IMR-90 (cell line): Measurements from ENCODE around the gene KCNJ1. TPM values are rescaled to one million over a fixed set of nuclear protein-coding genes. Genes with fewer than 3 reads are reported as not detected.

Experiments
- ATAC-seq: fragments of 200-7000 bp; cut with Tn5 transposase; 2 replicates; pipeline ENCODE4 v1.9.1; 2020; ENCODE audit warnings: low read depth, mild to moderate bottlenecking, moderate library complexity
- BruUV-seq: library from RNA; stranded (reverse); fragments of 400-500 nt; replicated peaks from 2 replicates; lab custom pipeline; 2021; lab: Mats Ljungman, UMichigan
- CTCF ChIA-PET: fragments of 300-600 bp; formaldehyde crosslinking; extraction: SDS; loops from one replicate; lab custom pipeline; 2021; ENCODE audit warnings: antibody characterized with exemption; lab: Yijun Ruan, JAX
- POLR2A ChIA-PET: fragments of 300-600 bp; sonication (Branson Sonifier 250); formaldehyde crosslinking; loops from one replicate; lab custom pipeline; 2022; ENCODE audit warnings: antibody characterized with exemption; ENCODE audit not compliant: unreplicated experiment; lab: Charles Lee
- DNase-seq: peaks from one replicate; pipeline ENCODE4 v3.0.0; 2013
- H2AFZ ChIP-seq: replicated peaks from 2 replicates; pipeline ENCODE3; 2013; ENCODE audit warnings: low read length, mild to moderate bottlenecking; ENCODE audit not compliant: poor library complexity
- H2AK5ac ChIP-seq: 2 replicates; pipeline ENCODE4 v1.6.1; 2013; ENCODE audit warnings: low read depth, low read length, inconsistent platforms
- H2AK9ac ChIP-seq: replicated peaks from 2 replicates; pipeline ENCODE3; 2013; ENCODE audit warnings: mild to moderate bottlenecking, low read depth, low read length, moderate library complexity; ENCODE audit not compliant: poor library complexity
- H2BK120ac ChIP-seq: 2 replicates; pipeline ENCODE4 v1.6.1; 2013; ENCODE audit warnings: low read depth, low read length, inconsistent platforms
- H2BK15ac ChIP-seq: 3 replicates; pipeline ENCODE4 v1.6.1; 2013; ENCODE audit warnings: low read depth, low read length, inconsistent platforms
- H2BK20ac ChIP-seq: 2 replicates; pipeline ENCODE4 v1.6.1; 2013; ENCODE audit warnings: low read depth, mild to moderate bottlenecking, inconsistent platforms, low read length, moderate library complexity
- H2BK5ac ChIP-seq: 2 replicates; pipeline ENCODE4 v1.6.1; 2013; ENCODE audit warnings: mild to moderate bottlenecking, low read depth, low read length, inconsistent platforms; ENCODE audit not compliant: poor library complexity, severe bottlenecking
- H3K14ac ChIP-seq: replicated peaks from 2 replicates; pipeline ENCODE4 v1.6.1; 2013; ENCODE audit warnings: low read depth, low read length, inconsistent platforms
- H3K18ac ChIP-seq: 2 replicates; pipeline ENCODE4 v1.6.1; 2013; ENCODE audit warnings: low read depth, low read length, control low read depth
- H3K23ac ChIP-seq: 2 replicates; pipeline ENCODE4 v1.6.1; 2013; ENCODE audit warnings: low read depth, low read length, inconsistent platforms
- H3K27ac ChIP-seq: 2 replicates; pipeline ENCODE4 v1.5.1; 2013; ENCODE audit warnings: mild to moderate bottlenecking, control low read depth, low read length; ENCODE audit not compliant: insufficient read depth
- H3K27me3 ChIP-seq: 2 replicates; pipeline ENCODE4 v1.6.1; 2013; ENCODE audit warnings: low read length; ENCODE audit not compliant: control insufficient read depth, insufficient read depth
- H3K36me3 ChIP-seq: 2 replicates; pipeline ENCODE4 v1.6.1; 2013; ENCODE audit warnings: low read length, mixed read lengths; ENCODE audit not compliant: control insufficient read depth, insufficient read depth
- H3K4ac ChIP-seq: 2 replicates; pipeline ENCODE4 v1.6.1; 2013; ENCODE audit warnings: low read depth, low read length, inconsistent platforms
- H3K4me1 ChIP-seq: 2 replicates; pipeline ENCODE4 v1.6.1; 2013; ENCODE audit warnings: low read length, mixed read lengths; ENCODE audit not compliant: control insufficient read depth, insufficient read depth
- H3K4me2 ChIP-seq: 2 replicates; pipeline ENCODE4 v1.6.1; 2013; ENCODE audit warnings: low read depth, mild to moderate bottlenecking, control low read depth, low read length, moderate library complexity
- H3K4me3 ChIP-seq: 2 replicates; pipeline ENCODE4 v1.5.1; 2013; ENCODE audit warnings: low read depth, mild to moderate bottlenecking, control low read depth, low read length, moderate library complexity; ENCODE audit not compliant: insufficient read depth
- H3K56ac ChIP-seq: 2 replicates; pipeline ENCODE4 v1.6.1; 2013; ENCODE audit warnings: low read length, inconsistent platforms; ENCODE audit not compliant: insufficient read depth; ENCODE audit errors: extremely low read depth
- H3K79me1 ChIP-seq, 2 experiments: 2 replicates each; pipeline ENCODE4 v1.6.1; 2013; ENCODE audit warnings: low read length in 2 of 2, inconsistent platforms in 1 of 2, low read depth in 1 of 2
- H3K9ac ChIP-seq: 2 replicates; pipeline ENCODE4 v1.6.1; 2013; ENCODE audit warnings: low read depth, low read length, control low read depth
- H3K9me1 ChIP-seq: 2 replicates; pipeline ENCODE4 v1.6.1; 2013; ENCODE audit warnings: low read length, inconsistent platforms; ENCODE audit not compliant: insufficient read depth
- H3K9me3 ChIP-seq: 2 replicates; pipeline ENCODE4 v1.6.1; 2013; ENCODE audit warnings: low read length; ENCODE audit not compliant: control insufficient read depth, insufficient read depth
- H4K20me1 ChIP-seq: 2 replicates; pipeline ENCODE4 v1.6.1; 2013; ENCODE audit warnings: low read length, inconsistent platforms; ENCODE audit not compliant: insufficient read depth
- H4K5ac ChIP-seq: 2 replicates; pipeline ENCODE4 v1.6.1; 2013; ENCODE audit warnings: mild to moderate bottlenecking, low read depth, low read length, control low read depth
- H4K8ac ChIP-seq, 2 experiments: 2 replicates each; pipeline ENCODE4 v1.6.1; 2013; ENCODE audit warnings: low read depth in 2 of 2, low read length in 2 of 2, control low read depth in 1 of 2, inconsistent platforms in 1 of 2
- H4K91ac ChIP-seq: 2 replicates; pipeline ENCODE4 v1.6.1; 2013; ENCODE audit warnings: low read depth, low read length, inconsistent platforms; ENCODE audit not compliant: insufficient read depth
- BHLHE40 ChIP-seq: fragments of 150-350 bp; IDR thresholded peaks from 2 replicates; pipeline ENCODE4 v1.6.1; 2016; ENCODE audit warnings: mild to moderate bottlenecking, low read depth, low read length
- CEBPB ChIP-seq: IDR thresholded peaks from 2 replicates; pipeline ENCODE4 v1.6.1; 2012; ENCODE audit warnings: low read depth, low read length, improper control_type of control experiment
- CTCF ChIP-seq: conservative IDR thresholded peaks from 2 replicates; pipeline ENCODE4 v1.5.1; 2012; ENCODE audit warnings: mild to moderate bottlenecking, low read depth, low read length, improper control_type of control experiment
- FOS ChIP-seq: fragments of 150-350 bp; IDR thresholded peaks from 2 replicates; pipeline ENCODE4 v1.6.1; 2016; ENCODE audit warnings: low read depth, low read length
- MAFK ChIP-seq: IDR thresholded peaks from 2 replicates; pipeline ENCODE4 v1.6.1; 2012; ENCODE audit warnings: low read depth, low read length, improper control_type of control experiment
- MAZ ChIP-seq: IDR thresholded peaks from 2 replicates; pipeline ENCODE4 v1.6.1; 2012; ENCODE audit warnings: low read depth, mild to moderate bottlenecking, low read length, improper control_type of control experiment, moderate library complexity, borderline replicate concordance
- MXI1 ChIP-seq: IDR thresholded peaks from 2 replicates; pipeline ENCODE4 v1.6.1; 2012; ENCODE audit warnings: low read depth, mild to moderate bottlenecking, low read length, moderate library complexity, borderline replicate concordance
- NFE2L2 ChIP-seq: fragments of 150-350 bp; IDR thresholded peaks from 2 replicates; pipeline ENCODE4 v1.6.1; 2016; ENCODE audit warnings: low read depth, mild to moderate bottlenecking, low read length
- POLR2A ChIP-seq: IDR thresholded peaks from 2 replicates; pipeline ENCODE4 v1.6.1; 2012; ENCODE audit warnings: mild to moderate bottlenecking, low read depth, low read length
- RAD21 ChIP-seq: IDR thresholded peaks from 2 replicates; pipeline ENCODE4 v1.6.1; 2012; ENCODE audit warnings: low read length, improper control_type of control experiment
- RCOR1 ChIP-seq: IDR thresholded peaks from 2 replicates; pipeline ENCODE4 v1.6.1; 2012; ENCODE audit warnings: mild to moderate bottlenecking, low read length, improper control_type of control experiment; ENCODE audit not compliant: insufficient replicate concordance
- RFX5 ChIP-seq: IDR thresholded peaks from 2 replicates; pipeline ENCODE4 v1.8.0; 2012; ENCODE audit warnings: low read depth, mild to moderate bottlenecking, low read length, moderate library complexity
- SMC3 ChIP-seq: fragments of 150-350 bp; IDR thresholded peaks from 2 replicates; pipeline ENCODE4 v1.6.1; 2016; ENCODE audit warnings: low read depth, mild to moderate bottlenecking, antibody characterized with exemption, low read length, moderate library complexity
- USF2 ChIP-seq: fragments of 150-350 bp; IDR thresholded peaks from 2 replicates; pipeline ENCODE4 v1.6.1; 2017; ENCODE audit warnings: mild to moderate bottlenecking, antibody characterized with exemption, low read length, low read depth
- WGBS, 2 experiments: methylation state at CpG; one replicate each; pipeline versions ENCODE4 v1.1.5 to v1.1.7; 2013; ENCODE audit warnings: missing lambda C conversion rate in 2 of 2; ENCODE audit not compliant: insufficient read length in 1 of 2; ENCODE audit errors: extremely low coverage in 2 of 2; 5-methylcytosine and 5-hydroxymethylcytosine counted together
- dilution Hi-C: fragments of 300-500 bp; cut with HindIII; formaldehyde crosslinking; loops from one replicate; pipeline ENCODE4 v1.14.3; 2018; ENCODE audit warnings: low sequenced_read_pairs; ENCODE audit not compliant: unreplicated experiment
- in situ Hi-C: fragments of 300-500 bp; cut with MboI; formaldehyde crosslinking; loops from 3 replicates; pipeline ENCODE4 v1.14.3; 2019; ENCODE audit warnings: low sequenced_read_pairs, inconsistent platforms, mixed read lengths
- intact Hi-C: fragments of 100-400 bp; cut with micrococcal nuclease; formaldehyde crosslinking; loops from 2 replicates; pipeline ENCODE4 v1.10.0; 2022
- polyA plus RNA-seq, 3 experiments: library from polyadenylated mRNA; depleted of rRNA; stranded (reverse); fragments of >200 nt; gene quantifications; 2 replicates each; pipeline ENCODE4 v1.2.3, GENCODE V29; 2012; ENCODE audit warnings: low replicate concordance in 1 of 3
- total RNA-seq: library from RNA; depleted of rRNA; stranded (reverse); fragments of >200 nt; gene quantifications from 2 replicates; pipeline ENCODE4 v1.2.3, GENCODE V29; 2012

KCNJ1 gene
- total and polyA plus RNA-seq, 2 of the 4 experiments (the other 2 are of a cell fraction): not detected

GRCh38 chr11:128903248-128904061, 36.4 kb upstream of the KCNJ1 start:
- Histone ChIP-seq H3K56ac (no peak overlapping the region), H3K79me1 (no peaks in the 10 kb centered on the region), H3K4ac (no peak overlapping the region), H2BK5ac (no peak overlapping the region), H2BK120ac (no peak overlapping the region; the same call in 1 of the 2 replicates), H3K4me1 (peaks cover 11% of the 10 kb centered on the region), H3K4me2 (no peak overlapping the region), H2AK9ac (peak overlapping the region; percentile 74), H3K9ac (no peak overlapping the region), H4K20me1 (no peaks in the 10 kb centered on the region), H2AK5ac (peak overlapping the region; percentile 23; the same call in 1 of the 2 replicates), H2BK20ac (no peak overlapping the region; the same call in 1 of the 2 replicates), H2BK15ac (no peak overlapping the region), H4K91ac (0 out of 2 replicates have a peak overlapping the region, but pooled peaks have one; percentile 3), H3K36me3 (no peaks in the 10 kb centered on the region), H3K9me1 (peaks cover 3% of the 10 kb centered on the region; the same call in 1 of the 2 replicates), H3K23ac (no peak overlapping the region), H3K9me3 (no peaks in the 10 kb centered on the region), H4K8ac (no peak overlapping the region), H3K27ac (no peak overlapping the region), H3K4me3 (no peak overlapping the region), H4K5ac (no peak overlapping the region), H3K14ac (no peak overlapping the region), H3K27me3 (no peaks in the 10 kb centered on the region), H2AFZ (peak overlapping the region; percentile 69), H3K18ac (no peak overlapping the region)
- no peak; the same call in 1 of the 2 replicates for ATAC-seq
- ChIA-PET CTCF (interaction anchor here (0.6 to 1.5 kb wide), 6 partner anchors 12 to 1002 kb away, joined by 3 to 4 read pairs (median 3); partner anchors contain the start of gene KCNJ5), POLR2A (no interaction called here)
- dilution Hi-C loops: no loop called here
- intact Hi-C loops: no loop called here
- in situ Hi-C loops: no loop called here
- 80% methylated on average over 2 of the region's 17 CpGs; no CpG with 5 or more reads in 1 of the 2 experiments for WGBS, 2 experiments
- no TSS peak for BruUV-seq
- DNase-seq: peak; percentile 59
- TF ChIP-seq MAZ (no peak), CTCF (no peak), POLR2A (no peak), MAFK (no peak), RFX5 (no peak), MXI1 (no peak), USF2 (no peak), CEBPB (no peak), FOS (no peak), NFE2L2 (no peak), BHLHE40 (no peak), SMC3 (no peak), RCOR1 (no peak), RAD21 (no peak)
